A673 (cell line): Measurements from ENCODE around the gene XPOT.

ENCODE experiments used
- CTCF ChIP-seq: fragments of 300-800, 200-600 bp; sonication (generic); conservative IDR thresholded peaks from 2 replicates; pipeline ENCODE4 v1.5.1; 2017; ENCODE audit warnings: low read depth, mild to moderate bottlenecking, antibody characterized with exemption, low read length, moderate library complexity, mixed read lengths
- EZH2 ChIP-seq: fragments of 200-600 bp; sonication (generic); IDR thresholded peaks from 2 replicates; pipeline ENCODE4 v1.6.1; 2017; ENCODE audit warnings: borderline replicate concordance, low read depth, mild to moderate bottlenecking, mixed read lengths, antibody characterized with exemption, low read length; ENCODE audit not compliant: poor library complexity, severe bottlenecking

- TF ChIP-seq CTCF, result no peak
- TF ChIP-seq EZH2, result no peak
Observed at GRCh38 chr12:64412459-64412858, 8.3 kb downstream of the XPOT start.
